RWPE2 (cell line): Measurements from ENCODE around the gene ANK3.

Source experiments
- ATAC-seq: fragments of 200-7000 bp; cut with Tn5 transposase; 3 replicates; pipeline ENCODE4 v1.9.1; 2021; ENCODE audit warnings: low read depth
- DNase-seq: peaks from one replicate; pipeline ENCODE4 v3.0.0-alpha.2; 2020; ENCODE audit warnings: low spot score
- H3K27ac ChIP-seq: fragments of 450-650 bp; 2 replicates; pipeline ENCODE4 v1.5.1; 2017; ENCODE audit warnings: mild to moderate bottlenecking; ENCODE audit not compliant: poor library complexity, severe bottlenecking
- H3K27me3 ChIP-seq: fragments of 250-450 bp; sonication (Bioruptor Pico); 2 replicates; pipeline ENCODE4 v1.5.1; 2021; ENCODE audit warnings: mild to moderate bottlenecking, moderate library complexity; ENCODE audit not compliant: insufficient read depth, poor library complexity, severe bottlenecking
- H3K36me3 ChIP-seq: fragments of 250-450 bp; sonication (Bioruptor Pico); 2 replicates; pipeline ENCODE4 v1.5.1; 2020; ENCODE audit warnings: low read depth, mild to moderate bottlenecking, moderate library complexity
- H3K4me1 ChIP-seq: fragments of 250-450 bp; sonication (Bioruptor Pico); 2 replicates; pipeline ENCODE4 v1.5.1; 2021; ENCODE audit warnings: mild to moderate bottlenecking, moderate library complexity; ENCODE audit not compliant: insufficient read depth, poor library complexity, severe bottlenecking
- H3K4me3 ChIP-seq: fragments of 250-450 bp; sonication (Bioruptor Pico); 2 replicates; pipeline ENCODE4 v1.5.1; 2021; ENCODE audit warnings: mild to moderate bottlenecking, moderate library complexity; ENCODE audit not compliant: severe bottlenecking
- H3K9me3 ChIP-seq: fragments of 250-450 bp; sonication (Bioruptor Pico); 2 replicates; pipeline ENCODE4 v1.5.1; 2021; ENCODE audit warnings: mild to moderate bottlenecking, moderate library complexity; ENCODE audit not compliant: severe bottlenecking
- TF ChIP-seq, protein P1 (sequence below): fragments of 450-650 bp; IDR thresholded peaks from one replicate; pipeline ENCODE4 v1.5.1; 2017; ENCODE audit warnings: mild to moderate bottlenecking, moderate library complexity; ENCODE audit not compliant: poor library complexity, severe bottlenecking

Gene ANK3

DNA sequence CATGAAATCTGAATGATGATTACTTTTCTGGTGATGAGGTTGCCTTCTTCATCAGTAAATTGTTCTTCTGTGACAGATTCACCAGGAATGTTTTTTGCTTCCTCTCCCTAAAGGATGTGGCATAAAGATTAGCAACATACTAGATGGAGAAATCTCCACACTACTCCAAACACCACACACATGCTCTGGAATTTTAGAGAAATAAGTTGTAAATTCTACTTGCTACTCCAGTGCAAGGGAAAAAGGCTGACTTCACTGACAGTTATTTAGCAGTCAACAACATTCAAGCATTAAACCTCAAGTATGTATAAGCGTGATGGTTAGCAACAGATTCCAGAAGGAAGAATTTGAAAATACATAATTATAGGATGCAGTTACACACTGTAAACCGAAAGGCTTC lies 345.4 kb downstream of the ANK3 start:
- Histone ChIP-seq H3K4me3 (no peak overlapping the region), H3K9me3 (no peaks in the 10 kb centered on the region), H3K27ac (no peak overlapping the region), H3K4me1 (peaks cover 8% of the 10 kb centered on the region), H3K27me3 (no peaks in the 10 kb centered on the region), H3K36me3 (no peaks in the 10 kb centered on the region)
- TF ChIP-seq, protein P1, sequence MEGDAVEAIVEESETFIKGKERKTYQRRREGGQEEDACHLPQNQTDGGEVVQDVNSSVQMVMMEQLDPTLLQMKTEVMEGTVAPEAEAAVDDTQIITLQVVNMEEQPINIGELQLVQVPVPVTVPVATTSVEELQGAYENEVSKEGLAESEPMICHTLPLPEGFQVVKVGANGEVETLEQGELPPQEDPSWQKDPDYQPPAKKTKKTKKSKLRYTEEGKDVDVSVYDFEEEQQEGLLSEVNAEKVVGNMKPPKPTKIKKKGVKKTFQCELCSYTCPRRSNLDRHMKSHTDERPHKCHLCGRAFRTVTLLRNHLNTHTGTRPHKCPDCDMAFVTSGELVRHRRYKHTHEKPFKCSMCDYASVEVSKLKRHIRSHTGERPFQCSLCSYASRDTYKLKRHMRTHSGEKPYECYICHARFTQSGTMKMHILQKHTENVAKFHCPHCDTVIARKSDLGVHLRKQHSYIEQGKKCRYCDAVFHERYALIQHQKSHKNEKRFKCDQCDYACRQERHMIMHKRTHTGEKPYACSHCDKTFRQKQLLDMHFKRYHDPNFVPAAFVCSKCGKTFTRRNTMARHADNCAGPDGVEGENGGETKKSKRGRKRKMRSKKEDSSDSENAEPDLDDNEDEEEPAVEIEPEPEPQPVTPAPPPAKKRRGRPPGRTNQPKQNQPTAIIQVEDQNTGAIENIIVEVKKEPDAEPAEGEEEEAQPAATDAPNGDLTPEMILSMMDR, result no peak
- DNase-seq (no peak), ATAC-seq (no peak)

GRCh38 chr10:60043561-60044241 lies 346.0 kb downstream of the ANK3 start:
- Histone ChIP-seq H3K36me3 (no peaks in the 10 kb centered on the region), H3K9me3 (no peaks in the 10 kb centered on the region), H3K27ac (no peak overlapping the region), H3K27me3 (no peaks in the 10 kb centered on the region), H3K4me1 (peaks cover 8% of the 10 kb centered on the region), H3K4me3 (no peak overlapping the region)
- DNase-seq (no peak), ATAC-seq (no peak)
- TF ChIP-seq, protein P1, result no peak

- no peak for DNase-seq
- H3K9me3 ChIP-seq, result no peaks in the 10 kb centered on the region
- no peak for ATAC-seq
- no peak overlapping the region for H3K4me3 ChIP-seq
- no peaks in the 10 kb centered on the region for H3K36me3 ChIP-seq
- no peak overlapping the region for H3K27ac ChIP-seq
- H3K27me3 ChIP-seq, result no peaks in the 10 kb centered on the region
- TF ChIP-seq, protein P1, result no peak
- H3K4me1 ChIP-seq, result peaks cover 8% of the 10 kb centered on the region
Observed at GRCh38 chr10:60042914-60043313, 346.8 kb downstream of the ANK3 start.

GRCh38 chr10:60042262-60042661 lies 347.4 kb downstream of the ANK3 start:
- Histone ChIP-seq H3K27me3 (no peaks in the 10 kb centered on the region), H3K36me3 (no peaks in the 10 kb centered on the region), H3K4me3 (no peak overlapping the region), H3K9me3 (no peaks in the 10 kb centered on the region), H3K4me1 (peaks cover 8% of the 10 kb centered on the region), H3K27ac (no peak overlapping the region)
- no peak for ATAC-seq
- DNase-seq, result no peak
- TF ChIP-seq, protein P1, result no peak

GRCh38 chr10:60041489-60042133 lies 348.1 kb downstream of the ANK3 start:
- Histone ChIP-seq H3K27ac (no peak overlapping the region), H3K36me3 (no peaks in the 10 kb centered on the region), H3K4me3 (no peak overlapping the region), H3K9me3 (no peaks in the 10 kb centered on the region), H3K4me1 (peaks cover 8% of the 10 kb centered on the region), H3K27me3 (no peaks in the 10 kb centered on the region)
- TF ChIP-seq, protein P1, result no peak
- DNase-seq, result no peak
- no peak for ATAC-seq
